Osteocyte (in vitro differentiated cells): ENCODE results near the gene SCRN3. TPM values are rescaled to one million over a fixed set of nuclear protein-coding genes. Genes with fewer than 3 reads are reported as not detected.
"Not testable (repeated sequence)": the region's sequence is repeated elsewhere in the genome, so short reads cannot be mapped to it uniquely, and the experiment has no call there.

Source experiments
- DNase-seq: peaks from one replicate; pipeline ENCODE4 v3.0.0; 2021; ENCODE audit warnings: mixed read lengths; ENCODE audit not compliant: unreplicated experiment; ENCODE audit errors: extremely low spot score
- H3K27ac Mint-ChIP-seq: one replicate; pipeline ENCODE4 v1.8.0; 2021; ENCODE audit warnings: mild to moderate bottlenecking, mixed read lengths; ENCODE audit not compliant: unreplicated experiment
- H3K27me3 Mint-ChIP-seq: one replicate; pipeline ENCODE4 v1.8.0; 2021; ENCODE audit warnings: mixed read lengths; ENCODE audit not compliant: unreplicated experiment
- H3K36me3 Mint-ChIP-seq: one replicate; pipeline ENCODE4 v1.8.0; 2021; ENCODE audit warnings: mixed read lengths; ENCODE audit not compliant: unreplicated experiment
- H3K4me1 Mint-ChIP-seq: one replicate; pipeline ENCODE4 v1.8.0; 2021; ENCODE audit warnings: mixed read lengths; ENCODE audit not compliant: unreplicated experiment
- H3K4me3 Mint-ChIP-seq: one replicate; pipeline ENCODE4 v1.8.0; 2021; ENCODE audit warnings: mild to moderate bottlenecking, moderate library complexity, mixed read lengths; ENCODE audit not compliant: unreplicated experiment
- H3K9me3 Mint-ChIP-seq: one replicate; pipeline ENCODE4 v1.8.0; 2021; ENCODE audit warnings: mixed read lengths; ENCODE audit not compliant: unreplicated experiment
- total RNA-seq: library from RNA; stranded (reverse); gene quantifications from 2 replicates; pipeline ENCODE4 v1.2.1, GENCODE V29; 2021
- TF ChIP-seq, protein P1 (sequence below): fragments of 200-600 bp; sonication (generic); IDR thresholded peaks from 2 replicates; pipeline ENCODE4 v1.5.0; 2021; ENCODE audit warnings: antibody characterized with exemption, mild to moderate bottlenecking, moderate library complexity

SCRN3 gene
- total RNA-seq, 1 donor from 2014 or later = 35.1 TPM

DNA sequence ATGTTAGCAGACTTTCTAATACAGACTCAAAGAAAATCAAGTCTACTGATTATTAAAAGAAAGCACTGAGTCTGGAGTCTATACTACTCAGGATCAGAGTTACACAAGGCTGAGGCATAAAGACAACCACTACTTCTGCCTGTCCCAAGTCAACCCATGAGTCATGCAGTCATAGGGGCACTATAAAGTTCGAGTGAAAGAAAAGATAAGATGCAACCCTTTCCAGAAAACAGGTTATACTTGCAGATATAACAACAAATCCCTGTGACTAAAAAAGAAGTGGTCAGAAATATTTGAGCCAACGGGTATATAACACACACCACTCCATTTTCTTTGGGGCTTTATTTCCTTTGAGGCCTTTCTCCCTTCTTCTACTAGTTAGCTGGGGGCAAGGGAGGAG is 18.6 kb upstream of the SCRN3 start:
- no peak for DNase-seq
- Mint-ChIP-seq H3K9me3 (no peaks in the 10 kb centered on the region), H3K4me3 (no peak overlapping the region), H3K27ac (no peak overlapping the region), H3K36me3 (peaks cover 49% of the 10 kb centered on the region), H3K4me1 (no peaks in the 10 kb centered on the region), H3K27me3 (no peaks in the 10 kb centered on the region)
- TF ChIP-seq, protein P1, sequence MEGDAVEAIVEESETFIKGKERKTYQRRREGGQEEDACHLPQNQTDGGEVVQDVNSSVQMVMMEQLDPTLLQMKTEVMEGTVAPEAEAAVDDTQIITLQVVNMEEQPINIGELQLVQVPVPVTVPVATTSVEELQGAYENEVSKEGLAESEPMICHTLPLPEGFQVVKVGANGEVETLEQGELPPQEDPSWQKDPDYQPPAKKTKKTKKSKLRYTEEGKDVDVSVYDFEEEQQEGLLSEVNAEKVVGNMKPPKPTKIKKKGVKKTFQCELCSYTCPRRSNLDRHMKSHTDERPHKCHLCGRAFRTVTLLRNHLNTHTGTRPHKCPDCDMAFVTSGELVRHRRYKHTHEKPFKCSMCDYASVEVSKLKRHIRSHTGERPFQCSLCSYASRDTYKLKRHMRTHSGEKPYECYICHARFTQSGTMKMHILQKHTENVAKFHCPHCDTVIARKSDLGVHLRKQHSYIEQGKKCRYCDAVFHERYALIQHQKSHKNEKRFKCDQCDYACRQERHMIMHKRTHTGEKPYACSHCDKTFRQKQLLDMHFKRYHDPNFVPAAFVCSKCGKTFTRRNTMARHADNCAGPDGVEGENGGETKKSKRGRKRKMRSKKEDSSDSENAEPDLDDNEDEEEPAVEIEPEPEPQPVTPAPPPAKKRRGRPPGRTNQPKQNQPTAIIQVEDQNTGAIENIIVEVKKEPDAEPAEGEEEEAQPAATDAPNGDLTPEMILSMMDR = no peak

DNA sequence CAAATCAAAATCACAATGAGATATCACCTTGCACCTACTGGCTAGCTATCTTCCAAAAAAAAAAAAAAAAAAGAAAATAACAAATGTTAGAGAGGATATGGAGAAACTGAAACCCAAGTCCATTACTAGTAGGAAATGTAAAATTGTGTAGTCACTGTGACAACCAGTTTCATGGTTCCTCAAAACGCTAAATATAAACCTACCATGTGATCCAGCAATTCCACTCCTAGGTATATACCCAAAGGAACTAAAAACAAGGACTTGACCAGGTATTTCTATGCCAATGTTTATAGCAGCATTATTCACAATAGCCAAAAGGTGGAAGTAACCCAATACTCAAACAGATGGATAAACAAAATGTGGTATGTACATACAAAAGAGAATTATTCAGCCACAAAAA is 11.7 kb upstream of the SCRN3 start:
- H3K36me3 Mint-ChIP-seq = peaks cover 37% of the 10 kb centered on the region
- no peak overlapping the region for H3K4me3 Mint-ChIP-seq
- H3K27me3 Mint-ChIP-seq = no peaks in the 10 kb centered on the region
- no peak overlapping the region for H3K27ac Mint-ChIP-seq
- H3K4me1 Mint-ChIP-seq = no peaks in the 10 kb centered on the region
- DNase-seq = no peak
- no peaks in the 10 kb centered on the region for H3K9me3 Mint-ChIP-seq
- TF ChIP-seq, protein P1 = no peak

DNA sequence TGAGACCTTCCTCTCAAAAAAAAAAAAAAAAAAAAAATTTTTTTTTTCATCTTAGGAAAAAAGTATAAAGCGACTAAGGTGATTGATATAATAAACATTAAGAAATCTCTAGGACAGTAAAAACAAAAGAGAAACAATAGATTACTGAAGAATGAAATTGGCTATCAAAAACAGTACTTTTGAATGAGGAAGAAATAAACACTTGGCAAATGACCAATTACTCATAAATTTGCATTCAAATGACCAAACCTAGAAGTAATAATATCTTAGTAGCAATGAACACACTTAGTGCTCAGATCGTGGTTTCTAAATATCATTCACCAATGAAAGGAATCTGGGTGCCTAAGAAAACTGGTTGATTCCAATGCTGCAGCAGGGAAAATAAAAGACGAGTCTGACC is 10.3 kb upstream of the SCRN3 start:
- Mint-ChIP-seq H3K27ac (no peak overlapping the region), H3K36me3 (peaks cover 47% of the 10 kb centered on the region), H3K4me1 (no peaks in the 10 kb centered on the region), H3K27me3 (no peaks in the 10 kb centered on the region), H3K4me3 (no peak overlapping the region), H3K9me3 (no peaks in the 10 kb centered on the region)
- DNase-seq = no peak
- TF ChIP-seq, protein P1 = no peak

- H3K27ac Mint-ChIP-seq, H3K9me3 Mint-ChIP-seq, DNase-seq, H3K4me3 Mint-ChIP-seq, H3K27me3 Mint-ChIP-seq: not testable (repeated sequence)
- H3K36me3 Mint-ChIP-seq = peaks cover 41% of the 10 kb centered on the region
- H3K4me1 Mint-ChIP-seq = peaks cover 14% of the 10 kb centered on the region
Observed at GRCh38 chr2:174388706-174389105, 6.8 kb upstream of the SCRN3 start.

GRCh38 chr2:174389542-174389941 is 6.0 kb upstream of the SCRN3 start:
- no peak overlapping the region for H3K27ac Mint-ChIP-seq
- DNase-seq = no peak
- H3K36me3 Mint-ChIP-seq = peaks cover 37% of the 10 kb centered on the region
- no peaks in the 10 kb centered on the region for H3K27me3 Mint-ChIP-seq
- TF ChIP-seq, protein P1 = no peak
- peaks cover 22% of the 10 kb centered on the region for H3K4me1 Mint-ChIP-seq
- no peak overlapping the region for H3K4me3 Mint-ChIP-seq
- H3K9me3 Mint-ChIP-seq = no peaks in the 10 kb centered on the region

GRCh38 chr2:174390303-174390702 is 5.2 kb upstream of the SCRN3 start:
- DNase-seq, H3K9me3 Mint-ChIP-seq, H3K27ac Mint-ChIP-seq, H3K27me3 Mint-ChIP-seq, H3K4me3 Mint-ChIP-seq: not testable (repeated sequence)
- Mint-ChIP-seq H3K4me1 (peaks cover 30% of the 10 kb centered on the region), H3K36me3 (peaks cover 36% of the 10 kb centered on the region)
